NCI-H1092 treated with DMSO at 0.1 percent for 48 hours (cell line): ENCODE results near the gene BGLAP.

ENCODE experiments used
- DNase-seq: peaks from one replicate; lab custom pipeline; 2025; lab: John Stamatoyannopoulos, UW

The BGLAP gene

GRCh38 chr1:156226782-156227181 lies 15.2 kb upstream of the BGLAP start:
- no peak for DNase-seq

DNA sequence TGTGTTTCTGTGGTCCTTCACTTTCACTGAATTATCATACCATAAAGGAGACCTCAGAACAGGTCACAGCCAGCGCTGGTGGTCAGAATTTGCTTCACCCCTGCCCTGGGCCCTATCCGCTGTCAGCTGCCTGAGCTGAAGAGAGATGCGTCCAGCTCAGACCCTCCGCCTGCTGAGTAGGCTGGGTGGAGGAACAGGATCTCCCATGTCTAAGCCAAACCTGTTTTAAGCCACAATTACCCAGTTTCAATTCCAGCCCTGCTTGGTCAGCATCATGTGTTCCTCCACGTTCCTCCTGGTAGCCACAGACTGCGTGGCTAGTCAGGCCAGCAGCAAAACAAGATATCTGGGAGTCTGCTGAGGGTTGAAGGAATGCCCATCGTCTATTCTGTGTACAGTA lies 13.5 kb upstream of the BGLAP start:
- no peak for DNase-seq

DNA sequence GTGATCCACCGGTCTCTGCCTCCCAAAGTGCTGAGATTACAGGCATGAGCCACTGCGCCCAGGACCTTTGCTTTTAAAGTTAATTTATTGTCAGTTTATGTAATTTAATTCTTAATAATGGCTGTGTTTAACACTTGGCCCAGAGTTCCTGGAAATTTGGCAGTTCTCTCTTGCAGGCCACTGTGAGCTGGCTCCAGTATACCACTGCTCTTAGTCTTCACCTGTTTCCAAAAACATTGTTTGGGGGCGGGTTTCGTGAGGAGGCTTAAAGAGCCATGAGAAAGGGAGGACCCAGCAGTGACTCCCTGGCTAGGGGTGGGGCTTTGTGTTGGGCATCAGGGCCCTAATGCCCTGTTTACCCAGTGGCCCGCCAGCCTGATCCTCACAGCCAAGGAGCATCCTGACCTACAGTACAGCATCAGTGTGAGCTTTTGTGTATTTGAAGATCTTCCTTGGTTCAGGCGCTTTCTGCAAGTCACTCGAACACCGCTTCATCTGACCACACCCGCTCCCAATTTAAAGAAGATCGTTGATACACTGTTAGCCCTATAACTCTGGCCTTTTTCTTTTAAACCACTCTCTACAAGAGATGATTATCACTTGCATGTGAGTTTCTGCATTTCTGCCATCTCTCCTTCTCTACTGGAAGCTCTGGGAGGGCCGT lies 12.0 kb upstream of the BGLAP start:
- DNase-seq, result no peak

- no peak for DNase-seq
These were observed 11.5 kb upstream of the BGLAP start for GRCh38 chr1:156230473-156230837.

DNA sequence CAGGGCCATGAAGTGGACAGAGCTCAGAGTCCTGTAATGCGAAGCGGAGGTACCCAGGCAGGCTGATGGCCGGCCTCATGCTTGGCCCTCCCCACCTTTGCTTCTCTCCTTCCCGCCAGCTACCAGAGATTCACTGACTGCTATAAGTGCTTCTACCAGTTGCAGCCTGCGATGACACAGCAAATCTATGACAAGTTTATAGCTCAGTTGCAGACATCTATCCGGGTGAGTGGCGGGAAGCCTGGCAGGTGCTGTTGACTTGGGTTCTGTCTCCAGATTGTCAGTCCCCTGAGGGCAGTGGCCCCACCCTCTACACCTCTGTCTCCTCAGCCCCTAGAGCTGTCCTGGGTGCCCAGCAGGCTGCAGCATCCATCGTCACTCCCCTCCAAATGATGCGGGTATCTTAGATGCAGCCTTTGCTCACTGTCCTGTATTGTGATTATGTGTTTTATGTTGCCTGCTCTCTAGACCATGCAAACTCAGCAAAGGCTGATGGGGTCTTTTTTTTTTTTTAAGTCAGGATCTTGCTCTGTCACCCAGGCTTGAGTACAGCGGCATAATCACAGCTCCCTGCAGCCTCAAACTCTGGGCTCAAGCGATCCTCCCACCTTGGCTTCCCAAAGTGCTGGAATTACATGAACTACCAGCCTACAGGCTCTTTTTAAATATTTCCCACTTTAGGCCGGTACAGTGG lies 9.6 kb upstream of the BGLAP start:
- DNase-seq, result no peak

- DNase-seq, result no peak
These were observed 8.4 kb upstream of the BGLAP start for GRCh38 chr1:156233426-156234127.

DNA sequence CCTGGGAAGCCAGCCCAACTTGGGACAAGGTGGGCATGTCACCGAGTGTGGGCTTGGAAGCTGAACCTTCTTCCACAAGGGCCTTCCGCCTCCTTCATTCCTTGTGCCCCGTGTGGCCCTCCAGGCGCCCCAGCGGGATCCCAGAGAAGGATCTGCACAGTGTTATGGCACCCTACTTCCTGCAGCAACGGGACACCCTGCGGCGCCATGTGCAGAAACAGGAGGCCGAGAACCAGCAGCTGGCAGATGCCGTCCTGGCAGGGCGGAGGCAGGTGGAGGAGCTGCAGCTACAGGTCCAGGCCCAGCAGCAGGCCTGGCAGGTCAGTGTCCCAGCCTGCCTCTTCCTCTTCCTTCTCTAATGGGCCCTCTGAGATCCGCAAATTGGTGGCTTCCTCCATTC lies 5.8 kb upstream of the BGLAP start:
- no peak for DNase-seq

GRCh38 chr1:156238248-156238647 lies 3.7 kb upstream of the BGLAP start:
- no peak for DNase-seq

DNA sequence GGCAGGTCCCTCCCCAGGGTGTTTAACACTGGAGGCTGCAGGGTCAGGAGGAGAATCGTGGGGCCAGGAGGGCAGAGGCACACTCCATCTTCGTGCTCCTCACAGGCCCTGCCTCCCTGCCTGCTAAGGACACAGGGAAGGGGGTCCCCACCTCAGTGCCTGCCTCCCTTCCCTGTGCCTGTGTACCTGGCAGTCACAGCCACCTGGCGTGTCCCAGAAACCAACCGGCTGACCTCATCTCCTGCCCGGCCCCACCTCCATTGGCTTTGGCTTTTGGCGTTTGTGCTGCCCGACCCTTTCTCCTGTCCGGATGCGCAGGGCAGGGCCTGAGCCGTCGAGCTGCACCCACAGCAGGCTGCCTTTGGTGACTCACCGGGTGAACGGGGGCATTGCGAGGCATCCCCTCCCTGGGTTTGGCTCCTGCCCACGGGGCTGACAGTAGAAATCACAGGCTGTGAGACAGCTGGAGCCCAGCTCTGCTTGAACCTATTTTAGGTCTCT lies 623 bp upstream of the BGLAP start:
- no peak for DNase-seq

DNA sequence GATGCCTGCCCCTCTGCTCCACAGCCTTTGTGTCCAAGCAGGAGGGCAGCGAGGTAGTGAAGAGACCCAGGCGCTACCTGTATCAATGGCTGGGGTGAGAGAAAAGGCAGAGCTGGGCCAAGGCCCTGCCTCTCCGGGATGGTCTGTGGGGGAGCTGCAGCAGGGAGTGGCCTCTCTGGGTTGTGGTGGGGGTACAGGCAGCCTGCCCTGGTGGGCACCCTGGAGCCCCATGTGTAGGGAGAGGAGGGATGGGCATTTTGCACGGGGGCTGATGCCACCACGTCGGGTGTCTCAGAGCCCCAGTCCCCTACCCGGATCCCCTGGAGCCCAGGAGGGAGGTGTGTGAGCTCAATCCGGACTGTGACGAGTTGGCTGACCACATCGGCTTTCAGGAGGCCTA lies 754 bp downstream of the BGLAP start:
- DNase-seq, result no peak

DNA sequence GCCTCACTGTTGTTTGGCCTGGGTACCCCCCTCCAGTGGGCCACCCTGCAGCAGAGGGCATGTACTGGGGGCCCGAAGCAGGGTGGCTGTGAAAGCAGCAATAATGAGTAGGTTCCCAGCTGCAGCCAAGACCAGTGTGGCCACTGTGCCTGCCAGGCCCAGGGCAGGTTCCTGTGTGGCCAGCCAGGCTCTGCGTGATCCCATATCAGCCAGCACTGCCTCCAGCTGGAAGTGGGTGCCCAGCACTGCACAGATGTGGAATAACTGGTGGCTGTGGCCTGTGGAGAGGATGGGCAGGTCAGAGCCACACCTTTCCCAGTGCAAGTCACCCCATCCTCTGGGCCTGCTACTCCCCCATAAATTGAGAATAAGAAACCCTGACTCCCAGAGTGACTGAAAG lies 2.1 kb downstream of the BGLAP start:
- no peak for DNase-seq

DNA sequence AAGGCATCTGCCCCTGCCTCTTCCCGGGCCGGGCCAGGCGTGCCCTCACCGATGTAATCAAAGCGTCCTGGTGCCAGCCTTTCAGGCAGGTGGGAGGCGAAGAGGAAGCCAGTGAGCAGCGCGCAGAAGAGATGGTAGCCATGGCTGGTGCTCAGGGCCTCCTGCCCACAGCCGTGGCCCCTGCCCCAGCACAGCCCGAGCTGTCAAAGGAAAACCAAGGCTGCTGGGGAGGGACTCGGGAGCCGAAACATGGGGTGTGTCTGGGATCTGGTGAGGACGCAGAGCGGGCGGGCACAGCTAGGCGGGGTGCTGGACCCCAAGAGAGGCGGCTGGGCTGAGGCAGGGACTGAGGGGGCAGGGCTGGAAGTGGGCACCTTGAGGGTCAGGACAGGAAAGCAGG lies 2.7 kb downstream of the BGLAP start:
- no peak for DNase-seq

DNA sequence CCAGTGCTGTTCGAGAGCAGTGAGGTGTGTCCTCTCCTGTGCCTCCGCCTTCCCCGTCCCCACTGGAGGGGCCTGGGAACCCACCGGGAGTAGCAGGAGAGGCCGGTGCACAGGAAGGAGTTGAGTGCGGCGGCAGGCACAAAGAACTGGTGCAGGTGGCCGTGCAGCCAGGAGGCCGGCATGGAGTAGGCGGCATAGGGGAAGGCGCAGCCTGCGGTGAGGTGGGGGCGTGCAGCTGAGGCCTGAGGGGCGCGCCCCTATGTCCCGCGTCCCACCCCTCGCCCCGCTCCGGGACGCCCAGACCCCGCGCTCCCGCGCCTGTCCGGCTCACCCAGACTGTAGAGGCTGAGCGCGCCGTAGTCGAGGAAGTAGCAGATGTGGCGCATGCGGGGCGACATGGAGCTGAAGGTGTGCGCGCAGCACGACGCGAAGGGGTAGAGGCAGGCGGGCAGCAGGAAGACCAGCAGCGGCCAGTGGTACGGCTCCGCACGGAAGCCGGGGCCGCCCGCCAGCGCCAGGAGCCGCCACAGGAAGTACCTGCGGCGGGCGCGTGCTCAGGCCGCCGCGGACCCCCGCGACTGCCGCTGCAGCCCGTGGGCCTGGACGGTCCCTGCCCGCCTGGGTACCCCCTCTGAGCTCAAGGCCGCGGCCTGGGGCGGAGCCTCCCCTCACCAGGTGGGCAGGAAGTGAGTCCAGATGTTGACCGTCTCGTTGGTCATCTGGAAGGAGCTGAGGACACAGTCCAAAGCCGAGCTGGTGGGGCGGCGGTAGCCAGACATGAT lies 3.7 kb downstream of the BGLAP start:
- DNase-seq, result peak; percentile 55

GRCh38 chr1:156246241-156246780 lies 4.3 kb downstream of the BGLAP start:
- no peak for DNase-seq

DNA sequence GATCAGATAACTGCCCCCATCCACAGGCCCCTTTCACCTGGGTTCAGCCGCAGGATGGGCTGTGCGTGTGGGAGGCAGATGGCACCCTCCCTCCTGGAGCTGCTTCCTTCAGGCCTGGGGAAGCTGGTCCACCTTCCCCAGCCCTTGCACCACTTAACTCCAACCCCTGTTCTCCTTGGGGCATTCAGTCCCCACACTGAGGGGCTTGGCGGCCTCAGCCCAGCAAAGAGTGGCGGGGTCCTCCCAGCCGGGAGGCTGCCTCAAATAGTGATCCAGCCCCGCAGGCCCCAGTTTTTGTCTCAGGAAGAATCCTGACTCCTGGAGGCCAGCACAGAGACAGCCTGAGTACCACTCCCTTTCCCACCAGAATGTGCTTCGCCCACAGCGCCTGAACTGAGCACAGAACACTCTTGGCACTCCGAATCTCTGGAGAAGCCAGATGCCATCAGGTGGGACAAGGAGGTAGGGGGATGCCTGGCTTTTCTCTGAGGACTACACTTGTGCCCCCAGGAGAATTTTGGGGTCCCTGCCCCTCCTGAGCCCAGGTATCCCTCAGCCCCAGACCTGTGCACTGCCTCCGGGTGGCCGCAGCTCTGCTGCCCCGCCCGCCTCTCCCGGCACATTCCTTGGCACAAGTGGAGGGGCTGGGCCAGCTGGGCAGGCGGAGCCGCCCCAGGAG lies 4.9 kb downstream of the BGLAP start:
- DNase-seq, result no peak

GRCh38 chr1:156247460-156248322 lies 5.7 kb downstream of the BGLAP start, which contains the start of gene PAQR6:
Gene PAQR6 (minus strand): TSS chr1:156248056. CDS start chr1:156246731, 1,325 bp downstream.
- DNase-seq, result no peak

DNA sequence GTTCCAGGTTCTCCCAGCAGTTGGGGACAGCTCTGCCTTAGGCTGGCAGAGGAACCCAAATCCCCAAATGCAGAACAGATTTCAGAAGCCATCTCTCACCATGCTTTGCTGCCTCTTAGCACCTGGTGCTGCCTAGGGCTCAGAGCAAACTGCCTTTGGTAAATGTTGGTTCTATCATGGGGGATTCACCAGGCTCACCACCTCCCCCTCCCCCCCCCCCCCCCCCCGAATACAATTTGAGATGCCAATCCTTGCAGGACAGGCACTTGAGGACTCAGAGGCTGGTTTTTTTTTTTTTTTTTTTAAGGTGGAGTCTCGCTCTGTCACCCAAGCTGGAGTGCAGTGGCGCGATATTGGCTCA lies 6.3 kb downstream of the BGLAP start:
- DNase-seq, result no peak

- no peak for DNase-seq
These were observed 7.6 kb downstream of the BGLAP start for GRCh38 chr1:156249593-156249992.

- DNase-seq, result no peak
These were observed 9.5 kb downstream of the BGLAP start for GRCh38 chr1:156251527-156251926.

GRCh38 chr1:156253634-156254033 lies 11.7 kb downstream of the BGLAP start:
- DNase-seq, result no peak

DNA sequence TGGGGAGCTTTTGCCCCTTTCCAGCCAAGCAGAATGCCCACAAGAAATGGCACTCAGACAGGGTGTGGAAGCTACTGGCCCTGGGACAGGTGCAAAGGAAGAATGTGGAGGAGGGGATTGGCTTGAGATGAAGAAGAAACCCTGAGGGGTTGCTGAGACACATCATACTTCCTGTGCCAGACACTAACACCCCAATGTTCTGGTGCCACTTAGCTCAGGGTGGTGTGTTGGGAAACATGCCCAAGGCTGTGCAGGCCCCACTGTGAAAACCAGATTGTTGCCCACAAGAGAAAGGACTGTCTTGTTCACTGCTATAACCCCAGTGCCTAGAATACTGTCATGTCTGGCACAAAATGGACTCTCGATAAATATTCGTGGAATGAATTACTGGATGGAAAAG lies 15.7 kb downstream of the BGLAP start:
- DNase-seq, result no peak
